GM12878 (cell line): ENCODE results near the gene FOXF1.

ENCODE experiments used
- CTCF ChIP-seq, 3 experiments: IDR thresholded peaks in 2 of 3; conservative IDR thresholded peaks in 1 of 3; 2 replicates each; pipeline ENCODE4 v1.5.1; 2011; ENCODE audit warnings: low read depth in 3 of 3, low read length in 3 of 3, mild to moderate bottlenecking in 3 of 3, control low read depth in 2 of 3, moderate library complexity in 2 of 3, inconsistent platforms in 1 of 3, mixed read lengths in 1 of 3; ENCODE audit not compliant: control insufficient read depth in 2 of 3, insufficient read depth in 1 of 3; ENCODE audit errors: extremely low read depth in 1 of 3
- FOXK2 ChIP-seq: fragments of 450-650 bp; IDR thresholded peaks from 2 replicates; pipeline ENCODE4 v1.6.1; 2017; ENCODE audit warnings: mild to moderate bottlenecking, moderate library complexity
- NFXL1 ChIP-seq: fragments of 450-650 bp; IDR thresholded peaks from 2 replicates; pipeline ENCODE4 v1.6.1; 2017; ENCODE audit warnings: antibody characterized with exemption, mild to moderate bottlenecking, borderline replicate concordance
- NFYB ChIP-seq: IDR thresholded peaks from 2 replicates; pipeline ENCODE4 v1.6.1; 2011; ENCODE audit warnings: low read depth, mild to moderate bottlenecking, low read length, improper control_type of control experiment, moderate library complexity; ENCODE audit not compliant: insufficient read depth
- POLR2AphosphoS5 ChIP-seq: IDR thresholded peaks from 2 replicates; pipeline ENCODE4 v1.6.1; 2011; ENCODE audit warnings: mild to moderate bottlenecking, low read length, inconsistent platforms
- RFX5 ChIP-seq: IDR thresholded peaks from 2 replicates; pipeline ENCODE4 v1.6.1; 2011; ENCODE audit warnings: low read depth, low read length, improper control_type of control experiment
- SIN3A ChIP-seq: IDR thresholded peaks from 2 replicates; pipeline ENCODE4 v1.6.1; 2012; ENCODE audit warnings: low read depth, low read length, improper control_type of control experiment
- SUPT20H ChIP-seq: IDR thresholded peaks from 2 replicates; pipeline ENCODE4 v1.6.1; 2011; ENCODE audit warnings: low read depth, mild to moderate bottlenecking, low read length, moderate library complexity, borderline replicate concordance; ENCODE audit not compliant: control insufficient read depth
- TCF7 ChIP-seq: IDR thresholded peaks from 2 replicates; pipeline ENCODE4 v1.6.1; 2014; ENCODE audit warnings: antibody characterized with exemption, borderline replicate concordance
- TF ChIP-seq, protein P1 (sequence below): IDR thresholded peaks from 2 replicates; pipeline ENCODE4 v1.6.1; 2012; ENCODE audit warnings: mild to moderate bottlenecking, low read depth, low read length

GRCh38 chr16:86502856-86503748, 7.2 kb upstream of the FOXF1 start:
- TF ChIP-seq POLR2AphosphoS5 (no peak), SUPT20H (no peak), RFX5 (no peak), FOXK2 (no peak), CTCF (IDR thresholded peaks at IDR 0.05 in 2 of 3, conservative IDR thresholded peaks at IDR 0.05 in 1 of 3; ENCODE audit: control insufficient read depth in 2 of 3, extremely low read depth in 1 of 3, insufficient read depth in 1 of 3, low read depth in 3 of 3, low read length in 3 of 3) (no peak), NFYB (no peak), NFXL1 (no peak), SIN3A (no peak), TCF7 (no peak)
- TF ChIP-seq, protein P1, sequence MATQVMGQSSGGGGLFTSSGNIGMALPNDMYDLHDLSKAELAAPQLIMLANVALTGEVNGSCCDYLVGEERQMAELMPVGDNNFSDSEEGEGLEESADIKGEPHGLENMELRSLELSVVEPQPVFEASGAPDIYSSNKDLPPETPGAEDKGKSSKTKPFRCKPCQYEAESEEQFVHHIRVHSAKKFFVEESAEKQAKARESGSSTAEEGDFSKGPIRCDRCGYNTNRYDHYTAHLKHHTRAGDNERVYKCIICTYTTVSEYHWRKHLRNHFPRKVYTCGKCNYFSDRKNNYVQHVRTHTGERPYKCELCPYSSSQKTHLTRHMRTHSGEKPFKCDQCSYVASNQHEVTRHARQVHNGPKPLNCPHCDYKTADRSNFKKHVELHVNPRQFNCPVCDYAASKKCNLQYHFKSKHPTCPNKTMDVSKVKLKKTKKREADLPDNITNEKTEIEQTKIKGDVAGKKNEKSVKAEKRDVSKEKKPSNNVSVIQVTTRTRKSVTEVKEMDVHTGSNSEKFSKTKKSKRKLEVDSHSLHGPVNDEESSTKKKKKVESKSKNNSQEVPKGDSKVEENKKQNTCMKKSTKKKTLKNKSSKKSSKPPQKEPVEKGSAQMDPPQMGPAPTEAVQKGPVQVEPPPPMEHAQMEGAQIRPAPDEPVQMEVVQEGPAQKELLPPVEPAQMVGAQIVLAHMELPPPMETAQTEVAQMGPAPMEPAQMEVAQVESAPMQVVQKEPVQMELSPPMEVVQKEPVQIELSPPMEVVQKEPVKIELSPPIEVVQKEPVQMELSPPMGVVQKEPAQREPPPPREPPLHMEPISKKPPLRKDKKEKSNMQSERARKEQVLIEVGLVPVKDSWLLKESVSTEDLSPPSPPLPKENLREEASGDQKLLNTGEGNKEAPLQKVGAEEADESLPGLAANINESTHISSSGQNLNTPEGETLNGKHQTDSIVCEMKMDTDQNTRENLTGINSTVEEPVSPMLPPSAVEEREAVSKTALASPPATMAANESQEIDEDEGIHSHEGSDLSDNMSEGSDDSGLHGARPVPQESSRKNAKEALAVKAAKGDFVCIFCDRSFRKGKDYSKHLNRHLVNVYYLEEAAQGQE: no peak
